NCI-H460 (cell line): ENCODE data around the gene GGT1. TPM values are rescaled to one million over a fixed set of nuclear protein-coding genes. Genes with fewer than 3 reads are reported as not detected.
"Not testable (repeated sequence)": the region's sequence is repeated elsewhere in the genome, so short reads cannot be mapped to it uniquely, and the experiment has no call there.

Experiments
- DNase-seq: peaks from one replicate; pipeline ENCODE4 v3.0.0-alpha.2; 2016; ENCODE audit warnings: low read depth; ENCODE audit errors: extremely low read depth
- polyA plus RNA-seq: library from polyadenylated mRNA; depleted of rRNA; stranded (reverse); fragments of >200 nt; gene quantifications from 2 replicates; pipeline ENCODE4 v1.2.3, GENCODE V29; 2014; cell fraction: nucleus; rRNA removed
- total RNA-seq: library from RNA; depleted of rRNA; stranded (reverse); fragments of >200 nt; shearing (Covaris generic); gene quantifications from 2 replicates; pipeline ENCODE4 v1.2.3, GENCODE V29; 2014; rRNA removed

The GGT1 gene
- total RNA-seq, result 47.2 and 53.5 TPM in 2 replicates
- 158 and 170 TPM in 2 replicates for polyA plus RNA-seq

- DNase-seq, result not testable (repeated sequence)
Observed at GRCh38 chr22:24602847-24603769, at the start of gene GGT1. GGT1 (plus strand) TSS chr22:24603193; CDS start chr22:24611082, 7,889 bp downstream.

DNA sequence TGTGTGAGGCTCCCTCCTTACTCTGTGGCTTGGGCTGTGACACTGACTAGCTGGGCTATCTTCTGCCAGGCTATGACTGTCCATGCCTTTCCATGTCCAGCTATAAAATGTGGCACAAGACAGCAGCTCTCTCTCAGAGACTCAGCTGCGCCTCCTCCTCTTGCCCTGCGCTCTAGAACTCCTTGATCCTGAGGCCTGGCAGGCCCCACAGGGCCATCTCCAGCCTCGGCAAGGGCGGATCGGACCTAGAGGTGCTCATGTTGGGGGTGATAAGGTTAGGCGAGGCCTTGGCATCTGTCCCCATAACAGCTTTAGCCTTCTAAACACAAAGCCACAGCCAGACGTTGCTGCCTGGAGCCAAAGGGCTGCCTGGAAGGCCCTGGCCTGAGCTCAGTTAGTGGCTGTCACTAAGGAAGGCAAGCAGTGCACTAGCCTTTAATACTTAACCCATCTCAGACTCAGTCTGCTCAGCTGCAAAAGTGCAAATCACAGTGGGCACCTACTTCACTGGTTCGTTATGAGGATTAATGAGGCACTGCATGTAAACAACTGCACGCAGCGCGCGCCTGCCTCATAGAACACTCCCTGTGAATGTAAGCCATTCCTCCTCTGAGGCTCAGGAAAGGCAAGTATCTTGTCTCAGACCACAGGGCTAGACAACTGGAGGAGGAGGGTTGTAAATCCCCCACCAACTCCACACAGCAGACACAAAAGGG is 49.2 kb upstream of the GGT1 start:
- DNase-seq, result no peak

GRCh38 chr22:24554313-24555164 is 48.5 kb upstream of the GGT1 start, which contains the start of gene GUCD1:
GUCD1 (minus strand) TSS chr22:24555138; CDS start chr22:24554991, 147 bp downstream.
- DNase-seq, result no peak

DNA sequence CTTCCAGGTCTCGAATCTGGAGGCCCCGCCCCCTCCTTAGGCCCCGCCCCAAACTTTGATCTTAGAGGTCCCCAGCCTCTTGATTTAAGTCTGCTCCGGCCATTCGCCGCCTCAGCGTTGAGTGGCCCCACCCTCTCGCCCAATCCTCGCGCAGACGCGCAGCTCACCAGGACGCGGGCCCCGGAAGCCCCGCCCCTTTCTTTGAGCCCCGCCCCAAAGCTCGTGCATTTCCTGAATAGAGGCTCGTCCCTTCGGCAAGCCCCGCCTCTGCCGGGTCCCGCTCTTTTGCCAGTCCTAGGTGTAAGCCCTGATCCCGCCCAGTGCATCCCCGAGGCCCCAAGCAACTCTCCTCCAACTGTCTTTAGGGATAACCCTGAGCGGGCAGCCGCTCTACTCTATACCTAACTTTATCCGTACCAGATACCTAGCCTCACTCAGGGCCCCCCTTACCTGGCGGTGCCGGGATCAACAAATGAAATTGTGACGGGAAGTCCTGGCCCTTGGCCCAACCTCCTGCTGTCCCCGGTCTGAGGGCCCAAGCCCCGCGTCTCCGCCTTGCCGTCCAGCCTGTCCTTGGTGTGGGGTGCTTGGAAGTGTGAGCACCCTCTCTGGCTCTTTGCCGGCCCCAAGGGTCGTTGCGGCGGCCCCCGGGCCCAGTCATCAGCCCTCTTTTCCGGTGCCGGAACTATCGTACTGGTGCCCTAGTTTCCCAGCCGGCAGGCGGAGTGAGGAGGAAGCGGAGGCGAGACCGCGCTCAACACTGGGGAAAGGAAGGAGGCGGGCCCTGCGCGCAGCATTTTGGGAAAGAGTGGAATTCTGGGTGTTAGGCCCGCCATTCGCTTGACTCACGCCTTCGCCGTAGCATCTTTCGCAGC is 47.6 kb upstream of the GGT1 start, which contains the start of gene SNRPD3:
Gene SNRPD3 (plus strand): TSS at position 835 of the 875 bp plus-strand sequence. CDS start 1,676 bp downstream, outside the sequence.
- DNase-seq, result peak; percentile 95

GRCh38 chr22:24559471-24559870 is 43.5 kb upstream of the GGT1 start:
- no peak for DNase-seq

GRCh38 chr22:24563246-24563645 is 39.7 kb upstream of the GGT1 start:
- no peak for DNase-seq

DNA sequence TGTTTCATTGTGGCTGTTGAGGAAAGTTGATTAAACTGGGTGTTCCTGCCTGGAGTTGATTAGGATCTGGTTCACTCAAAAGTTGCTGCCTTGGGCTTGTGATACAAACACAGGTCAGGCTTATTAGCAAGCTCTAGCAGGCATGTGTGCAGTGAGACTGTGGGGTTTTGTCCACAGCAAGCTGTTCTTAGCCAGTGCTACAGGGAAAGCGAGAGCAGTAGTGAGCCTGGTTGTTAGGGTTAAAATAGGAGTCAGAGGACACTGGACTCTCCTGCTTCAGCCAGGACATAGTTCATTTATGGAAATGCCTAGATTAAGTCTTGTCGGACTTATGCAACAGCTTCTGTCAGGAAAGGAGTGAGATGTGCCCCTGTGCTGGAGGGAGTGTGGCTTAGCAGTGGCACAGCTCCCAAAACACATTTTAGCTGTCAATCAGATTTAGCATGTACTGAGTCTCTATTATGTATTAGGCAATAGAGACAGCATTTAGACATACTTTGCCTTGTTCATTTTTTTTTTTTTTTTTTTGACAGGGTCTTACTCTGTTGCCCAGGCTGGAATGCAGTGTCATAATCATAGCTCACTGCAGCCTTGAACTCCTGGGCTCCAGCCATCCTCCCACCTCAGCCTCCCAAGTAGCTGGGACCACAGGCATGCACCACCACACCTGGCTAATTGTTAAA is 38.5 kb upstream of the GGT1 start:
- DNase-seq, result no peak

DNA sequence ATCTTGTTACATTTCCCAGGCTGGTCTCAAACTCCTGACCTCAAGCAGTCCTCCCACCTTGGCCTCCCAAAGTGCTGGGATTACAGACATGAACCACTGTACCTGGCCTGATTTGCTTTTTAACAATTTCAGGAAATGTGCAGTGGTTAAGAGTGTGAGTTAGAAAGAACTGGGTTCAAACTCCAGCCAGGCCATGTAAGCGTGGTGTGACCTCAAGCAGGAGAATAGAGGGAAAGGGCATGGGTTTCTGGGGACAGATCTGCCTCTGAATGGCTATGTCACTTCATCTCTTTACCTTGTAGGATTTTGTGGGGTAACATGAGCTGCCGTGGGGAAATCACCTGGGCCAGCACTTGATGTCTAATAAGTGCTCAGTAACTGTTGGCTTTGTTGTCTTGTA is 37.9 kb upstream of the GGT1 start:
- no peak for DNase-seq

DNA sequence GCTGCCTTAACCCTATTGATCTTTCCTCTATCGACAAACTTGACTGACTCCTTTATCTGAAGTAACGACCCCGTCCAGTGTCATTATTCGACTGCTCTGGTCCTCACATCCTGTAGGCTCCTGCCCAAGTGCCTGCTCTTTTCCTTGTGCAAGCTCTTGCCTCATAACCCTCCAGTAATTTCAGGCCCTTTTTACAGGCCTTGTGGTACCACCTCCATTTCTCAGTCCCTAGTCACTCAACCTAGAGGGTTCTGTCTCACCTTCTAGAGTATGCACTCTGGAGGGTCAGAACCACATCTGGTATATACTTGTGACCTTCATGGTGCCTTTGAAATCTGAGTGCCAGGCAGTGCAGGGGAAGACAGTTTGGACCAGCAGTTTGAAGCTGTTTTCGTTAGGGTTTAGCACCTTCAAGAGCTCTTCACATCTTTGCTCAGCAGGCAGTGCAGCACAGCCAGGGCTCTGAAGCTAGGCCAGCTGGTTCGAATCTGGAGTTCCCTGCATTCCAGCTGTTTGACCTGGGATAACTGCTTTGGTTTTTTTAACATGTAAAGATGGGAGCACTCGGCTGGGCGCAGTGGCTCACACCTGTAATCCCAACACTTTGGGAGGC is 36.0 kb upstream of the GGT1 start:
- no peak for DNase-seq

DNA sequence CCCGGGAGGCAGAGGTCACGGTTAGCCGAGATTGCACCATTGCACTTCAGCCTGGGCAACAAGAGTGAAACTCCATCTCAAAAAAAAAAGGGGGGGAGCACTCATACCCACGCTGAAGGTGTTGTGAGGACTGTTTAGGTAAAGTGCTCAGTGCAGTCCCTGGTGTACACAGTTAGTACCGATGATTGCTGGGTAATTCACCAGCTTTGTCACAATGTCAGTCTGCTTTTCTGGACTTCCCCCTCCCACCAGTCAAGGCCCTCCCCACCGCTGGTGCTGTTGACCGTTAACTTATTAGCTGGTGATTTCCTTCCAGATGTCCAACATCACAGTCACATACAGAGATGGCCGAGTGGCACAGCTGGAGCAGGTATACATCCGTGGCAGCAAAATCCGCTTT is 35.3 kb upstream of the GGT1 start:
- no peak for DNase-seq

DNA sequence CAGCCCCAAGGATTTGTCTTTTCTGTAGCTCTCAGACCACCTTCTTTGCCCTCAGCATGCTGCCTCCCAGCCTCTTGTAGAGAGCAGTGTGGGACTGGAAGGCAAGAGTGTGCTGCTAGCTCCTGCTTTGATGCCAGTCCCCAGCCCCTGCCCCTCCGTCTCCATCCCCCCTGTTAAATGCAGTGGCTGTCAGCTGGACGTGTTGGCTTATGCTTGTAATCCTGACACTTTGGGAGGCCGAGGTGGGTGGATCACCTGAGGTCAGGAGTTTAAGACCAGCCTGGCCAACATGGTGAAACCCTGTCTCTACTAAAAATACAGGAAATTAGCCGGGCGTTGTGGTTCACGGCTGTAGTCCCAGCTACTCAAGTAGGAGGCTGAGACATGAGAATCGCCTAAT is 31.7 kb upstream of the GGT1 start:
- no peak for DNase-seq

DNA sequence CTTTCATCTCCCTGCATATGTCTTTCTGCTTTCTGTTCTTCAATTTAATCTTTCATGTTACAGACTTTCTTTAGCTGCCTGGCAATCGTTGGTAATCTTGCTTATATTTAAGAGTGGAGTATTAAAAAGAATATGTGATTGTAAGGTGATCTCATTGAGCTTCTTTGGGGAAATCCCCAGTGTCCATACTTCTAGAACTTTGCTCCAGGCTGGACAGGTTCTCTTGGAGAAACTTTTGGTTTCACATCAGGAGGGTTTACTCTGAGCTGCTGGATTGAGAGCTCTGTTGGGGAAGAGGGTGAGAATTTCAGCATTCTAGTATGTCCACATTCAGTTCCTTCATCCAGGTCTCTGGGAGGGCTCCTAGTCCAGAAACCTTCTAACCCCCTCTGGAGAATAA is 26.2 kb upstream of the GGT1 start:
- no peak for DNase-seq

DNA sequence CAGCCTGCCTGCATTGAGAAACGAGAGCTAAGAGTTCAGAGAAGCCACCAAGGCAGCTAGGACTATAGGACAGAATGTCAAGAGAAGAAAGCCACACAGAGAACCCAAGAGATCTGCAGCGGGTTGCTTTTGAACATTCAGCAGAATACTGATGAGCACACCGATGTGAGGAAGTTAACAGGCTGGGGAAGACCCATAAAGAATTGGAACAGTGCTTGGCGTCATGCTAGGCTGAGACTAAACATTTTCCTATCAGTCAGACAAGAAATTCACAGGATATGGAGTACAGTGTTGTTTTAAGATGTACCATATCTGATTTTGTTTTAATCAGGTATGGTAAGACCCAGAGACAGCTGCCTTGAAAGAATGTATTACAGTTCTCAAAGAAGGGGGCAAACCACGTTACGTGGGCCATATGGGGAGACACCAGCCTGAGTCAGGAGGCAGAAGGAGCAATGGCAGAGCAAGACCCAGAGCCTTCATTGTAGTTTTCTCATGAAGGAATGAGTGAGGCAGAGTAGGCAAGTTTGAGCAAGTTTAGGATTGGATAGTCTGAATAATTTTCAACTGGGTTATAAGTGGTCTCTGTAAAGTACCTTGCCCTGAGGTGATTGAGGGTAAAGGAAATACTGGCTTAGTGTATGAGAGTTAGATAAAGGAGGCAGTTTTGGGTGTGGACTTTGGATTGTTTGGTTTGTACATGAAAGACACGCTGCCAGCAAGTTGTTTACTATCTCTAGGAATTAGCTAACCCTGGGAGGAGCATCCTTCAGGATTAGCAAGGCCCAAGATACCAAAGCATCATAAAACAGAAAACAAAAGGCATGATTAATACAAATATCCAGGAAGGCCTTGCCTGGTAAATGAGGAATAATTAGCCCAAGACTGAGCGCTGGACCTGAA is 24.4 kb upstream of the GGT1 start:
- no peak for DNase-seq

- DNase-seq, result no peak
Observed at GRCh38 chr22:24579258-24579601, 23.8 kb upstream of the GGT1 start.

DNA sequence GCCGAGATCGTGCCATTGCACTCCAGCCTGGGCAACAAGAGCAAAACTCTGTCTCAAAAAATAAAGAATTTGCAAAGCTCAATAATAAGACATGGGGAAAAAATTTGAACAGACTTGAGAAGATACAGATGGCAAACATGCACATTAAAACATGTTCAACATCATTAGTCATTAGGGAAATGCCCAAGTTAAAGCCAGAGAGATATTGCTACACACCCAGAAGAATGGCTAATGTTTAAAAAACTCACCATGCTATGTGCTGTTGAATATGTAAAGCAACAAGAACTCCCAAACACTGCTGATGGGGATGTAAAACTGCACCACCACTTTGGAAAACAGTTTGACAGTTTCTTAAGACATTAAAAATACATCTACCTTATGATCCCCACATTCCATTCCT is 22.7 kb upstream of the GGT1 start:
- DNase-seq, result no peak

DNA sequence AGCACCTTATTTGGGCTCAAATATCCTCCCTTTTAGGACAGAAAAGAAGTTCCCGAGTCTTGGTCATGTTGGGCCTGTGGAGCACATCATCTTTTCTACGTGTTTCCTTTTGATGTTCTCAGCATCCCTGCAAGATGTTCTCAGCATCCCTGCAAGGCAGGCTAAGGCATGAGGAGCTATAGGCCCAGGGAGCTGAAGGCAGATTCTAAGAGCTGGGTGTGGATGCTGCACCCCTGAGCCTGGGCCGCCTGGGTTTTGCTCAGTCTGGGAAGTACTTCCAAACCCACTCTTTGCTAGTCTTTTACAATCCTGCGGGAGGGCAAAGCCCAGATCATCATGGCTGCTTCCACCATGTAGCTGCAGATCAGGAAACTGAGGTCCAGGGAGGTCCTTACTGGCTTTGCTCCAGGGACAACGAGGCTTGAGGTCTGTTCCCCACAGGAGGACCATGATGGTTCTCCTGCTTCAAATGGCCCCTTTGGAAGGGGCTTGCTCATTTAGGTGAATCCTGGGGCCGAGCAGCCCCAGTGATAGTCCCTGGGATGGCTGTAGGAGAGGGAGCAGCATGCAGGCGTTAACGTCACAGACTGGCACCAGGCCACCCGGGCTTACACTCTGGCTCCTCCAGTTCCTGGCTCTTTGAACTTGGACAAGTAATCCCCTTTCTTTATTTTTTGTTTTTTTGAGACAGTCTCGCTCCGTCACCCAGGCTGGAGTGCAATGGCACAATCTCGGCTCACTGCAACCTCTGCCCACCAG is 20.8 kb upstream of the GGT1 start:
- DNase-seq, result no peak
